ENCODE data around the gene TTN.

The TTN gene

GRCh38 chr2:178844269-178844668, 37.0 kb upstream of the TTN start:
- TF ChIP-seq CREB5 (CRISPR knock-in tag; IDR thresholded peaks at IDR 0.05; ENCODE audit: low read depth) (no peak), CSRNP3 (CRISPR knock-in tag; IDR thresholded peaks at IDR 0.05) (no peak), ARNTL (CRISPR knock-in tag; IDR thresholded peaks at IDR 0.05; ENCODE audit: borderline replicate concordance, low read depth) (no peak), ISL1 (CRISPR knock-in tag; IDR thresholded peaks at IDR 0.05) (no peak), CSDC2 (CRISPR knock-in tag; IDR thresholded peaks at IDR 0.05) (no peak), ZNF565 (CRISPR knock-in tag; conservative IDR thresholded peaks at IDR 0.05; ENCODE audit: low read depth) (no peak), OSR1 (CRISPR knock-in tag; IDR thresholded peaks at IDR 0.05) (no peak), ESRRG (CRISPR knock-in tag; IDR thresholded peaks at IDR 0.05) (no peak), ZNF70 (CRISPR knock-in tag; IDR thresholded peaks at IDR 0.05) (no peak), ZFP3 (CRISPR knock-in tag; IDR thresholded peaks at IDR 0.05) (no peak)

GRCh38 chr2:178843697-178844096, 36.5 kb upstream of the TTN start:
- no peak for TF ChIP-seq BACH2 (CRISPR knock-in tag; IDR thresholded peaks at IDR 0.05; ENCODE audit: borderline replicate concordance)
- TF ChIP-seq ZFP3 (CRISPR knock-in tag; IDR thresholded peaks at IDR 0.05) = no peak
- no peak for TF ChIP-seq SNAI2 (CRISPR knock-in tag; IDR thresholded peaks at IDR 0.05)
- no peak for TF ChIP-seq GLIS3 (CRISPR knock-in tag; IDR thresholded peaks at IDR 0.05)
- no peak for TF ChIP-seq TCF4 (CRISPR knock-in tag; IDR thresholded peaks at IDR 0.05; ENCODE audit: borderline replicate concordance)
- no peak for TF ChIP-seq ZC3H10 (CRISPR knock-in tag; IDR thresholded peaks at IDR 0.05)
- no peak for TF ChIP-seq PPARA (CRISPR knock-in tag; IDR thresholded peaks at IDR 0.05; ENCODE audit: borderline replicate concordance)
- no peak for TF ChIP-seq ESRRG (CRISPR knock-in tag; IDR thresholded peaks at IDR 0.05)
- no peak for TF ChIP-seq OSR1 (CRISPR knock-in tag; IDR thresholded peaks at IDR 0.05)
- ATAC-seq = no peak

More at GRCh38 chr2:178844269-178844668, 37.0 kb upstream of the TTN start:
- no peak for ATAC-seq

- TF ChIP-seq PATZ1 (CRISPR knock-in tag; IDR thresholded peaks at IDR 0.05; ENCODE audit: borderline replicate concordance) (no peak), GLIS3 (CRISPR knock-in tag; IDR thresholded peaks at IDR 0.05) (no peak), CSRNP3 (CRISPR knock-in tag; IDR thresholded peaks at IDR 0.05) (no peak), BACH2 (CRISPR knock-in tag; IDR thresholded peaks at IDR 0.05; ENCODE audit: borderline replicate concordance) (no peak), ZFP30 (CRISPR knock-in tag; IDR thresholded peaks at IDR 0.05) (no peak)
- ATAC-seq = peak; percentile 86
Observed at GRCh38 chr2:178836807-178837206, 29.6 kb upstream of the TTN start.

GRCh38 chr2:178834086-178834485, 26.9 kb upstream of the TTN start:
- ATAC-seq = no peak
- TF ChIP-seq ISL1 (CRISPR knock-in tag; IDR thresholded peaks at IDR 0.05) = no peak
- no peak for TF ChIP-seq OSR1 (CRISPR knock-in tag; IDR thresholded peaks at IDR 0.05)
- TF ChIP-seq TSHZ2 (CRISPR knock-in tag; IDR thresholded peaks at IDR 0.05) = no peak
- TF ChIP-seq CSDC2 (CRISPR knock-in tag; IDR thresholded peaks at IDR 0.05) = no peak
- no peak for TF ChIP-seq BACH2 (CRISPR knock-in tag; IDR thresholded peaks at IDR 0.05; ENCODE audit: borderline replicate concordance)
- TF ChIP-seq PPARA (CRISPR knock-in tag; IDR thresholded peaks at IDR 0.05; ENCODE audit: borderline replicate concordance) = no peak
- no peak for TF ChIP-seq TOX (CRISPR knock-in tag; IDR thresholded peaks at IDR 0.05; ENCODE audit: borderline replicate concordance)
- TF ChIP-seq GLIS3 (CRISPR knock-in tag; IDR thresholded peaks at IDR 0.05) = no peak

Measured in SK-N-SH treated with all-trans-retinoic acid at 6 μM for 48 hours (cell line).